OCI-M2 (cell line): ENCODE measurements around the gene CHRNA9.
"Not testable (repeated sequence)": the region's sequence is repeated elsewhere in the genome, so short reads cannot be mapped to it uniquely, and the experiment has no call there.

Experiments used
- DNase-seq: peaks from one replicate; lab custom pipeline; 2025; ENCODE audit not compliant: unreplicated experiment; lab: John Stamatoyannopoulos, UW

The CHRNA9 gene

GRCh38 chr4:40378619-40379018 lies 43.5 kb downstream of the CHRNA9 start:
- DNase-seq = no peak

GRCh38 chr4:40379248-40379647 lies 44.1 kb downstream of the CHRNA9 start:
- no peak for DNase-seq

DNA sequence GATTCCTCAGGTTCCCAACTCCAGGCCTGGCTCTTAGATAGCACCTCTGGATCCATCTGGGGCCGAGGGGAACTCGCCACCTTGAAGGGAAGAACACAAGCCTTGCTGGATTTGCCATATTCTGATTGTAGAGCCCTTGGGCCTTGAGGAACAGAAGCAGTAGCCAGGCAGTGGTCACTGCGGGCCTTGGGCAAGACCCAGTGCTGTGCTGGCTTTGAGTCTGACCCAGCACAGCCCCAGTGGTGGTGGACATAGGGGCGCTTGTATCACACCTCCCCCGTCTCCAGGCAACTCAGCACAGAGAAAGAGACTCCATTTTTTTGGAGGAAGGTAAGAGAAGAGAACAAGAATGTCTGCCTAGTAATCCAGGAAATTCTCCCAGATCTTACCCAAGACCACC lies 45.5 kb downstream of the CHRNA9 start:
- no peak for DNase-seq

- no peak for DNase-seq
These were observed 53.1 kb downstream of the CHRNA9 start for GRCh38 chr4:40388239-40388638.

GRCh38 chr4:40389986-40390385 lies 54.9 kb downstream of the CHRNA9 start:
- no peak for DNase-seq

DNA sequence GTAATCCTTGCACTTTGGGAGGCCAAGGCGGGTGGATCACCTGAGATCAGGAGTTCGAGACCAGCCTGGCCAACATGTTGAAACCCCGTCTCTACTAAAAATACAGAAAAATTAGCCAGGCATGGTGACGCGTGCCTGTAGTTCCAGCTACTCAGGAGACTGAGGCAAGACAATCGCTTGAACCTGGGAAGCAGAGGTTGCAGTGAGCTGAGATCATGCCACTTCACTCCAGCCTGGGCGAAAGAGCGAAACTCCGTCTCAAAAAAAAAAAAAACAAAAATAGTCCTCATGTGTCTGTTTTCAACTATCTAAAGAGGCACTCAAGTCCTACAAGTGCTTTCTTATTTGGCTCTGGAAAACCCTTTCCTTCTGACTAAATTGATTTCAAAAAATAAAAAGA lies 57.1 kb downstream of the CHRNA9 start:
- not testable (repeated sequence) for DNase-seq

DNA sequence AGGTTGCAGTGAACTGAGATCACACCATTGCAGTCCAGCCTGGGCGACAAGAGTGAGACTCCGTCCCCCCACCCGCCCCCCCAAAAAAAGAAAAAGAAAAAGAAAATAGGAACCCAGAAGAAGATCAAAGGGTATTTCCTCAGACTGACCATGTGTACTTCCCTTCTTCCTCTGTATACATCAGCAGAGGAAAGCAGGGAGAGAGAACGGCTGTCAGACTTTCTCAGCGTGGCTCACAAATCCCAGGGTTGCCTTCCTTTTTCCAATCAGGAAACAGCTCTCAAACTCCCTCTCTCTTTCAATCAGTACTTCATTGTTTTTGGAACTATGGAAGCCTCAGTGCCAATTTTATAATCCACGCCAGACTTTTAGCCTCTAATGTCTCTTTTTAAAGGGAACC lies 59.1 kb downstream of the CHRNA9 start:
- DNase-seq = no peak

- no peak for DNase-seq
These were observed 60.2 kb downstream of the CHRNA9 start for GRCh38 chr4:40395166-40395900.

- no peak for DNase-seq
These were observed 61.0 kb downstream of the CHRNA9 start for GRCh38 chr4:40395908-40396793.

DNA sequence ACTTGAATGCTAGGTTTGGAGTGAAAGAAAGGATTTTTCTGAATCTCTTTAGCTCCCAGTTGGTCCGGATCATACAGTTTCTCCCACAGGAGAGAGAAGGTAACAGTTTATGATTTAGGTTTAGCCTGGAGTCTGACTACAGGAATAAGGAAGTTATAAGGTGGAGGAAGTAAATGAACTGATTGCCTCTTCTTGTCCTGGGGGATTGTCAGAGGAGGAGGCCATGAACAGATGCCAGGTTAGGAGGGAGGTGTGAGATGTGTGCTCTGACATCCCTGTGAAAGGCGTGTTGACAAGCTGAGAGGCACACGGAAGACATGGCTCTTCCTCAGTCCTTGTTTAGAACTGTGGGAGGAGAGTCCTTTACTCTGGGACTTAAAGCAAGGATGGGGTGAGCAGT lies 64.4 kb downstream of the CHRNA9 start:
- DNase-seq = no peak

- no peak for DNase-seq
These were observed 66.0 kb downstream of the CHRNA9 start for GRCh38 chr4:40401096-40401495.

GRCh38 chr4:40401631-40402030 lies 66.5 kb downstream of the CHRNA9 start:
- no peak for DNase-seq

DNA sequence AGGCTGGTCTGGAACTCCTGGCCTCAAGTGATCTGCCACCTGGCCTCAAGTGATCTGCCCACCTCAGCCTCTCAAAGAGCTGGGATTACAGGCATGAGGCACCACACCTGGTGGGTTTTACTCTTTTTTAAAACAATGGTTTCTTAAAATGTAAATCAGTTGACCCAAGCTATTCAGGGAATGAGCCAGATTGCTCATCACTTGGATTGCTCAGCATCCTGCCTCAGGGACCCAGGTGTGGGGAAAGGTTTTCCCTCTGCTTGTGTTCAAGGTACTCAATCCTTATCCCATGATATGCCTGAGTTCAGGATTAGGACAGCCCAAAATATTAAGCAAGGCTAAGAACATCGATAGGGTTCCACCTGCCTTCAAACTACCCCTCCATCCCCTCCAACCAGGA lies 67.4 kb downstream of the CHRNA9 start:
- DNase-seq = no peak

GRCh38 chr4:40403081-40403480 lies 67.9 kb downstream of the CHRNA9 start:
- no peak for DNase-seq
